Fibroblast of peridontal ligament (primary cell): ENCODE results near the gene REX1BD.

Source experiments
- DNase-seq: peaks from one replicate; pipeline ENCODE4 v3.0.0-alpha.2; 2010; ENCODE audit errors: extremely low read depth

Gene REX1BD

GRCh38 chr19:18613589-18614234 is 25.1 kb downstream of the REX1BD start:
- DNase-seq = no peak

- no peak for DNase-seq
Measured at GRCh38 chr19:18616023-18616422, 27.4 kb downstream of the REX1BD start.

- DNase-seq = no peak
Measured at GRCh38 chr19:18617562-18617961, 29.0 kb downstream of the REX1BD start.

- no peak for DNase-seq
Measured at GRCh38 chr19:18618236-18618635, 29.6 kb downstream of the REX1BD start.

GRCh38 chr19:18620311-18620710 is 31.7 kb downstream of the REX1BD start:
- DNase-seq = no peak

GRCh38 chr19:18620902-18621301 is 32.3 kb downstream of the REX1BD start:
- no peak for DNase-seq

- DNase-seq = no peak
Measured at GRCh38 chr19:18626906-18627305, 38.3 kb downstream of the REX1BD start.

- no peak for DNase-seq
Measured at GRCh38 chr19:18629166-18630088, 40.8 kb downstream of the REX1BD start.

- DNase-seq = no peak
Measured at GRCh38 chr19:18633321-18633720, 44.7 kb downstream of the REX1BD start.

- DNase-seq = peak; percentile 29
Measured at GRCh38 chr19:18634612-18635297, 46.2 kb downstream of the REX1BD start.

- no peak for DNase-seq
Measured at GRCh38 chr19:18635831-18636182, 47.2 kb downstream of the REX1BD start.

- peak; percentile 88 for DNase-seq
Measured at GRCh38 chr19:18636183-18636968, 47.8 kb downstream of the REX1BD start.

- no peak for DNase-seq
Measured at GRCh38 chr19:18636969-18637629, 48.5 kb downstream of the REX1BD start, which contains the start of gene KLHL26. TSS of gene KLHL26 (plus strand) at chr19:18637028. CDS start at chr19:18637055, 27 bp downstream.

- DNase-seq = no peak
Measured at GRCh38 chr19:18637673-18638630, 49.4 kb downstream of the REX1BD start.

- DNase-seq = no peak
Measured at GRCh38 chr19:18639706-18640243, 51.2 kb downstream of the REX1BD start.
